Naive thymus-derived CD4-positive, alpha-beta T cell (primary cell): ENCODE data around the gene TSPAN32. TPM values are rescaled to one million over a fixed set of nuclear protein-coding genes. Genes with fewer than 3 reads are reported as not detected.

Experiments
- ATAC-seq: fragments of 150-1000 bp; cut with Tn5 transposase; 2 replicates; pipeline ENCODE4 v1.10.0; 2021; ENCODE audit warnings: mild to moderate bottlenecking, moderate library complexity
- CTCF ChIA-PET: fragments of 350-600 bp; sonication (Branson Sonifier 250); formaldehyde crosslinking; loops from one replicate; lab custom pipeline; 2021; ENCODE audit warnings: antibody characterized with exemption; lab: Charles Lee
- POLR2A ChIA-PET: fragments of 350-600 bp; sonication (Branson Sonifier 250); formaldehyde crosslinking; loops from one replicate; lab custom pipeline; 2021; ENCODE audit warnings: antibody characterized with exemption, inconsistent platforms; lab: Charles Lee
- DNase-seq, 9 donors: peaks; one replicate each; pipeline versions ENCODE4 v3.0.0 to v3.0.0-alpha.2; 2020 to 2022; ENCODE audit warnings: mixed read lengths in 1 of 9
- H3K27ac ChIP-seq: one replicate; pipeline ENCODE4 v1.7.0; 2013; ENCODE audit warnings: mild to moderate bottlenecking, low read depth, low read length, moderate library complexity
- H3K27me3 ChIP-seq, 2 donors: one replicate each; pipeline ENCODE4 v1.7.0; 2013; ENCODE audit warnings: low read length in 2 of 2, mild to moderate bottlenecking in 2 of 2, moderate library complexity in 2 of 2; ENCODE audit not compliant: control insufficient read depth in 2 of 2, insufficient read depth in 2 of 2
- H3K36me3 ChIP-seq, 3 experiments: 1 replicate in 2 of 3; 2 replicates in 1 of 3; pipeline ENCODE4 v1.7.0; 2013; ENCODE audit warnings: low read length in 3 of 3, mild to moderate bottlenecking in 3 of 3, moderate library complexity in 1 of 3; ENCODE audit not compliant: insufficient read depth in 3 of 3, control insufficient read depth in 2 of 3
- H3K4me1 ChIP-seq, 2 donors: one replicate each; pipeline ENCODE4 v1.7.0; 2013; ENCODE audit warnings: low read length in 2 of 2, mild to moderate bottlenecking in 2 of 2, moderate library complexity in 1 of 2; ENCODE audit not compliant: control insufficient read depth in 2 of 2, insufficient read depth in 2 of 2
- H3K4me3 ChIP-seq: 2 replicates; pipeline ENCODE4 v1.7.0; 2013; ENCODE audit warnings: mild to moderate bottlenecking, low read length
- H3K9me3 ChIP-seq, 3 experiments: 1 replicate in 2 of 3; 2 replicates in 1 of 3; pipeline ENCODE4 v1.7.0; 2013; ENCODE audit warnings: low read length in 3 of 3; ENCODE audit not compliant: control insufficient read depth in 2 of 3
- H3K27ac Mint-ChIP-seq, 9 donors: one replicate each; pipeline ENCODE4 v1.8.0; 2020 to 2022; ENCODE audit warnings: mixed read lengths in 9 of 9, mild to moderate bottlenecking in 8 of 9, moderate library complexity in 5 of 9, inconsistent platforms in 2 of 9
- H3K27me3 Mint-ChIP-seq, 5 donors: one replicate each; pipeline ENCODE4 v1.8.0; 2021 to 2022; ENCODE audit warnings: mixed read lengths in 5 of 5, mild to moderate bottlenecking in 1 of 5
- H3K36me3 Mint-ChIP-seq, 5 donors: one replicate each; pipeline ENCODE4 v1.8.0; 2020 to 2022; ENCODE audit warnings: mixed read lengths in 5 of 5, mild to moderate bottlenecking in 3 of 5, inconsistent platforms in 1 of 5
- H3K4me1 Mint-ChIP-seq, 7 donors: one replicate each; pipeline ENCODE4 v1.8.0; 2020 to 2022; ENCODE audit warnings: mixed read lengths in 7 of 7, mild to moderate bottlenecking in 3 of 7, inconsistent platforms in 1 of 7
- H3K4me3 Mint-ChIP-seq, 10 donors: one replicate each; pipeline ENCODE4 v1.8.0; 2020 to 2022; ENCODE audit warnings: mild to moderate bottlenecking in 10 of 10, mixed read lengths in 10 of 10, moderate library complexity in 6 of 10, inconsistent platforms in 2 of 10
- H3K9me3 Mint-ChIP-seq, 11 donors: one replicate each; pipeline ENCODE4 v1.8.0; 2020 to 2022; ENCODE audit warnings: mixed read lengths in 11 of 11, mild to moderate bottlenecking in 4 of 11, inconsistent platforms in 1 of 11, moderate library complexity in 1 of 11
- intact Hi-C, 2 donors: fragments of 100-400 bp; cut with micrococcal nuclease; formaldehyde crosslinking; loops; one replicate each; pipeline ENCODE4 v1.15.1; 2023
- polyA plus RNA-seq, 2 donors: library from polyadenylated mRNA; unstranded; fragments of 300-500 nt; fragmentation: Illumina TruSeq; gene quantifications; one replicate each; pipeline ENCODE4 v1.2.3, GENCODE V29; 2021
- total RNA-seq, 6 experiments: library from RNA in 5 of 6; stranded (reverse) in 5 of 6; gene quantifications; 1 replicate in 5 of 6; 2 replicates in 1 of 6; pipeline ENCODE4 v1.2.3 and lab custom pipeline; 2021 to 2026

TSPAN32 gene
- total and polyA plus RNA-seq, 7 experiments from 2014 or later: 15.7 to 116 (median 63.9) TPM

- Histone ChIP-seq H3K36me3 (no peaks in the 10 kb centered on the region), H3K27ac (no peak overlapping the region), H3K9me3 (no peaks in the 10 kb centered on the region), H3K4me3 (no peak overlapping the region), H3K4me1 (peaks cover 4 to 6% of the 10 kb centered on the region in 2 donors), H3K27me3 (no peaks in the 10 kb centered on the region)
- H3K4me3 Mint-ChIP-seq: peak overlapping the region in 7 of 10 donors; percentile 14 to 82 (median 42)
- POLR2A ChIA-PET: no interaction called here
- no peaks in the 10 kb centered on the region for H3K36me3 Mint-ChIP-seq
- no peaks in the 10 kb centered on the region for H3K9me3 Mint-ChIP-seq
- DNase-seq (no peak), ATAC-seq (no peak)
- H3K27ac Mint-ChIP-seq: no peak overlapping the region
- peaks cover 0 to 44% (median 8%) of the 10 kb centered on the region in 5 donors for H3K27me3 Mint-ChIP-seq
- intact Hi-C loops: no loop called here
- peaks cover 0 to 12% (median 6%) of the 10 kb centered on the region in 7 donors for H3K4me1 Mint-ChIP-seq
- CTCF ChIA-PET: no interaction called here
These were observed 30.2 kb upstream of the TSPAN32 start for GRCh38 chr11:2271327-2272227.

GRCh38 chr11:2272228-2272945, 29.4 kb upstream of the TSPAN32 start:
- H3K27me3 ChIP-seq: no peaks in the 10 kb centered on the region
- CTCF ChIA-PET: no interaction called here
- H3K4me3 Mint-ChIP-seq: peak overlapping the region in 5 of 10 donors; percentile 29 to 82 (median 42)
- DNase-seq: peak in 1 of 9 donors; percentile 21
- no peak overlapping the region for H3K27ac Mint-ChIP-seq
- H3K27me3 Mint-ChIP-seq: peaks cover 0 to 44% (median 8%) of the 10 kb centered on the region in 5 donors
- ATAC-seq: no peak
- no peaks in the 10 kb centered on the region for H3K36me3 ChIP-seq
- H3K4me3 ChIP-seq: no peak overlapping the region
- H3K9me3 Mint-ChIP-seq: peaks cover 0 to 1% (median 0%) of the 10 kb centered on the region in 11 donors
- intact Hi-C loops: no loop called here
- H3K4me1 Mint-ChIP-seq: peaks cover 0 to 10% (median 5%) of the 10 kb centered on the region in 7 donors
- peaks cover 0 to 4% of the 10 kb centered on the region in 2 donors for H3K4me1 ChIP-seq
- POLR2A ChIA-PET: no interaction called here
- H3K27ac ChIP-seq: no peak overlapping the region
- H3K9me3 ChIP-seq: no peaks in the 10 kb centered on the region
- peaks cover 0 to 2% (median 0%) of the 10 kb centered on the region in 5 donors for H3K36me3 Mint-ChIP-seq

- H3K9me3 ChIP-seq: no peaks in the 10 kb centered on the region
- intact Hi-C loops: no loop called here
- Mint-ChIP-seq H3K4me3 (peak overlapping the region in 1 of 10 donors; percentile 1), H3K36me3 (peaks cover 0 to 7% (median 4%) of the 10 kb centered on the region in 5 donors), H3K27ac (no peak overlapping the region), H3K4me1 (peaks cover 3 to 10% (median 5%) of the 10 kb centered on the region in 7 donors), H3K9me3 (peaks cover 0 to 7% (median under 1%) of the 10 kb centered on the region in 11 donors), H3K27me3 (peaks cover 0 to 48% (median 10%) of the 10 kb centered on the region in 5 donors)
- no peak overlapping the region for H3K27ac ChIP-seq
- ATAC-seq (no peak), DNase-seq (no peak)
- H3K4me3 ChIP-seq: no peak overlapping the region
- H3K4me1 ChIP-seq: peaks cover 0 to 4% of the 10 kb centered on the region in 2 donors
- no peaks in the 10 kb centered on the region for H3K36me3 ChIP-seq
- H3K27me3 ChIP-seq: no peaks in the 10 kb centered on the region
- ChIA-PET CTCF (no interaction called here), POLR2A (no interaction called here)
These were observed 28.9 kb upstream of the TSPAN32 start for GRCh38 chr11:2272946-2273280.

GRCh38 chr11:2273311-2273710, 28.5 kb upstream of the TSPAN32 start:
- H3K4me3 ChIP-seq: no peak overlapping the region
- no peaks in the 10 kb centered on the region for H3K36me3 ChIP-seq
- H3K27me3 ChIP-seq: no peaks in the 10 kb centered on the region
- H3K9me3 ChIP-seq: no peaks in the 10 kb centered on the region
- ChIA-PET POLR2A (no interaction called here), CTCF (no interaction called here)
- H3K4me1 ChIP-seq: peaks cover 0 to 4% of the 10 kb centered on the region in 2 donors
- H3K27ac Mint-ChIP-seq: no peak overlapping the region
- peak in 1 of 9 donors; percentile 13 for DNase-seq
- ATAC-seq: no peak
- intact Hi-C loops: no loop called here
- H3K27me3 Mint-ChIP-seq: peaks cover 0 to 48% (median 12%) of the 10 kb centered on the region in 5 donors
- peaks cover 4 to 10% (median 4%) of the 10 kb centered on the region in 7 donors for H3K4me1 Mint-ChIP-seq
- H3K27ac ChIP-seq: no peak overlapping the region
- peaks cover 0 to 10% (median 2%) of the 10 kb centered on the region in 11 donors for H3K9me3 Mint-ChIP-seq
- no peak overlapping the region for H3K4me3 Mint-ChIP-seq
- H3K36me3 Mint-ChIP-seq: peaks cover 0 to 10% (median 7%) of the 10 kb centered on the region in 5 donors

GRCh38 chr11:2273771-2274170, 28.0 kb upstream of the TSPAN32 start:
- CTCF ChIA-PET: no interaction called here
- peaks cover 0 to 11% (median 7%) of the 10 kb centered on the region in 5 donors for H3K36me3 Mint-ChIP-seq
- no peak overlapping the region for H3K4me3 Mint-ChIP-seq
- Histone ChIP-seq H3K27me3 (no peaks in the 10 kb centered on the region), H3K4me1 (no peaks in the 10 kb centered on the region), H3K9me3 (no peaks in the 10 kb centered on the region), H3K4me3 (no peak overlapping the region), H3K36me3 (no peaks in the 10 kb centered on the region), H3K27ac (no peak overlapping the region)
- POLR2A ChIA-PET: no interaction called here
- ATAC-seq (no peak), DNase-seq (no peak)
- H3K27ac Mint-ChIP-seq: no peak overlapping the region
- intact Hi-C loops: no loop called here
- peaks cover 0 to 7% (median 4%) of the 10 kb centered on the region in 7 donors for H3K4me1 Mint-ChIP-seq
- H3K27me3 Mint-ChIP-seq: peaks cover 0 to 45% (median 12%) of the 10 kb centered on the region in 5 donors
- peaks cover 0 to 14% (median 4%) of the 10 kb centered on the region in 11 donors for H3K9me3 Mint-ChIP-seq

- Histone ChIP-seq H3K36me3 (no peaks in the 10 kb centered on the region), H3K9me3 (peaks cover 0 to 7% (median 6%) of the 10 kb centered on the region in 3 experiments), H3K27ac (no peak overlapping the region), H3K4me3 (no peak overlapping the region), H3K4me1 (no peaks in the 10 kb centered on the region), H3K27me3 (no peaks in the 10 kb centered on the region)
- H3K9me3 Mint-ChIP-seq: peaks cover 4 to 32% (median 16%) of the 10 kb centered on the region in 11 donors
- peaks cover 0 to 5% (median 1%) of the 10 kb centered on the region in 7 donors for H3K4me1 Mint-ChIP-seq
- H3K36me3 Mint-ChIP-seq: peaks cover 2 to 20% (median 12%) of the 10 kb centered on the region in 5 donors
- peaks cover 0 to 53% (median 12%) of the 10 kb centered on the region in 5 donors for H3K27me3 Mint-ChIP-seq
- intact Hi-C loops: no loop called here
- DNase-seq (peak in 1 of 9 donors; percentile 17), ATAC-seq (no peak)
- ChIA-PET CTCF (no interaction called here), POLR2A (no interaction called here)
- H3K4me3 Mint-ChIP-seq: no peak overlapping the region
- no peak overlapping the region for H3K27ac Mint-ChIP-seq
These were observed 26.2 kb upstream of the TSPAN32 start for GRCh38 chr11:2275334-2276279.
